IPS-18c (cell line): ENCODE results near the gene CLEC2D.
"Not testable (repeated sequence)": the region's sequence is repeated elsewhere in the genome, so short reads cannot be mapped to it uniquely, and the experiment has no call there.

Source experiments
- H3K4me3 ChIP-seq: 2 replicates; pipeline ENCODE4 v1.7.0; 2013; ENCODE audit warnings: low read depth, mild to moderate bottlenecking, low read length, moderate library complexity; ENCODE audit not compliant: insufficient read depth
- H3K9me3 ChIP-seq: one replicate; pipeline ENCODE4 v1.6.1; 2013; ENCODE audit warnings: mild to moderate bottlenecking, low read length, moderate library complexity; ENCODE audit not compliant: control insufficient read depth, insufficient read depth

The CLEC2D gene

DNA sequence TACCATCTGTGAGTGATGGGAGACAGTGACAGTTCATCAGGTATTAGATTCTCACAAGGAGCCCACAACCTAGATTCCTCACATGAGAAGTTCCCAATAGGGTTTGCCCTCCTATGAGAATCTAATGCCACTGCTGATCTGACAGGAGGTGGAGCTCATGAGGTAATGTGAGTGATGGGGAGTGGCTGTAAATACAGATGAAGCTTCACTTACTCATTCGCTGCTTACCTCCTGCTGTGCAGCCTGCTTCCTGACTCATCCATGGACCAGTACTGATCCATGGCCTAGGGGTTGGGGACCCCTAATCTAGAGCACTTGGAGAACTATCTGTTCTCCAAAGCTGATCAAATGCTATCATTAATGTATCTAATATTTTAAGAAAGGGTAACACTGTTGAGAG lies 17.7 kb downstream of the CLEC2D start:
- H3K9me3 ChIP-seq = no peaks in the 10 kb centered on the region
- no peak overlapping the region for H3K4me3 ChIP-seq

DNA sequence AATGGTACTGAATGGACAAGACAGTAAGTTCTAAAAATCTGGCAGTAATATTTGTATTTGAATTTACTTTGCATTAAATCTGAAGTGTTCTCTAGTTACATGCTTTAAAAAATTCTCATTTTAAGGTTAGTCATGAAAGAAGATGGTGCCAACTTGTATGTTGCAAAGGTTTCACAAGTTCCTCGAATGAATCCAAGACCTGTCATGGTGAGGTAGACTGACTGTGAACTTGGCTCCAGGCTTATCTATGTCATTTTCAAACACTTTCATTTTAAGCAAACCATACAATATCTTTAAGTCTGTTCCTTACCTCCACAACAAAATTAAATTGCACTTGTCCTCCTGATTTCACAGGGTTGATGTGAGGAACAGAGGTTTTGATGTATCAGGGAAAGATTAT lies 23.4 kb downstream of the CLEC2D start:
- H3K9me3 ChIP-seq = no peaks in the 10 kb centered on the region
- no peak overlapping the region for H3K4me3 ChIP-seq

DNA sequence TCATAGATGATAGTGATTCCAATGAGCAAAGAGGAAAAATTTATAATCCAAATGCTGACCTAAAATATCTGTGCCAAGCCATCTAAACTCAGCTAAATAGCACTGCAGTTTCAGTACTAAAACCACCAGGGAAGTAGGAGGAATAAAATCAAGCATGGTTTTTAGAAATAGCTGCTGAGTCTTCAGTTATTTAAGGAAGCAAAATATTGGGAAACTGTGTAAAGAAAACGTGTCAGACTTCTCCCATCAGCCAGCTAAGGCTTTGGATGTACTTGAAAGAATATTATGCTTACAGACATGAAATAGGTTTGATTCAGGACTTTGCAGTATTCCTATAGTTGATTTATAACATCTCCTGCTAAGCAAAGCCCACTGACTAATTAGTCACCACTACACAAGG lies 24.7 kb downstream of the CLEC2D start:
- H3K4me3 ChIP-seq = no peak overlapping the region
- H3K9me3 ChIP-seq = no peaks in the 10 kb centered on the region

DNA sequence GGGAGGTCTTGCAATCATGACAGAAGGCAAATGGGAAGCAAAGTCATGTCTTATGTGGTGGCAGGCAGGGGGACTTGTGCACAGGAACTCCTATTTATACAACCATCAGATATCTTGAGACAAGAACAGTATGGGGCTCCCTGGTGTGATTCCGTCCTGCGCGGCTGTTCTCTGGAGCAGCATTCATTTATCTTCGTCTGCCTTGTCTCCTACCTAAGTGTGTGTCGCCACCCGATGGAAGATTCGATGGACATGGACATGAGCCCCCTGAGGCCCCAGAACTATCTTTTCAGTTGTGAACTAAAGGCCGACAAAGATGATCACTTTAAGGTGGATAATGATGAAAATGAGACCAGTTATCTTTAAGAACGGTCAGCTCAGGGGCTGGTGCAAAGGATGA lies 25.6 kb downstream of the CLEC2D start:
- not testable (repeated sequence) for H3K4me3 ChIP-seq, H3K9me3 ChIP-seq

DNA sequence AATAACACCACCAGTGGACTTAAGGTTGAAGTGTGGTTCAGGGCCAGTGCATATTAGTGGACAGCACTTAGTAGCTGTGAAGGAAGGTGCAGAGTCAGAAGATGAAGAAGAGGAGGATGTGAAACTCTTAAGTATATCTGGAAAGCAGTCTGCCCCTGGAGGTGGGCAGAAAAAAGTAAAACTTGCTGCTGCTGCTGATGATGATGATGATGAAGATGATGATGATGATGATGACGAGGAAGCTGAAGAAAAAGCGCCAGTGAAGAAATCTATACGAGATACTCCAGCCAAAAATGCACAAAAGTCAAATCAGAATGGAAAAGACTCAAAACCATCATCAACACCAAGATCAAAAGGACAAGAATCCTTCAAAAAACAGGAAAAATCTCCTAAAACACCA lies 26.1 kb downstream of the CLEC2D start:
- H3K9me3 ChIP-seq = not testable (repeated sequence)

DNA sequence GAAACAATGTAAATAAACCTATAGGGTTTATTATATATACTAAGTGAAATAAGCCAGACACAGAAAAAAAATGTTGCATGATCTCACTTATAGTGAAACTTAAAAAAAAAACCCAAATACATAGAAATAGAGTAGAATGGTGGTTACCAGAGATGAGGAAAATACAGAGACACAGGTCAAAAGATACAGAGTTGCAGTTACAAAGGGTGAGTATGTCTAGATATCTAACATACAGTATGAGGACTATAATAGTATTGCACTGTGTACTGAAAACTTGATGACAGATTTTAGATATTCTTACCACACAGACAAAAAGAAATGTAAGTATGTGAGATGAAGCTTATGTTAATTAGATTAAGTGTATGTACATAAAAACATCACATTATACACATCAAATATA lies 28.1 kb downstream of the CLEC2D start:
- no peak overlapping the region for H3K4me3 ChIP-seq
- H3K9me3 ChIP-seq = no peaks in the 10 kb centered on the region

More for the DNA sequence above, 26.1 kb downstream of the CLEC2D start:
- H3K4me3 ChIP-seq = not testable (repeated sequence)

DNA sequence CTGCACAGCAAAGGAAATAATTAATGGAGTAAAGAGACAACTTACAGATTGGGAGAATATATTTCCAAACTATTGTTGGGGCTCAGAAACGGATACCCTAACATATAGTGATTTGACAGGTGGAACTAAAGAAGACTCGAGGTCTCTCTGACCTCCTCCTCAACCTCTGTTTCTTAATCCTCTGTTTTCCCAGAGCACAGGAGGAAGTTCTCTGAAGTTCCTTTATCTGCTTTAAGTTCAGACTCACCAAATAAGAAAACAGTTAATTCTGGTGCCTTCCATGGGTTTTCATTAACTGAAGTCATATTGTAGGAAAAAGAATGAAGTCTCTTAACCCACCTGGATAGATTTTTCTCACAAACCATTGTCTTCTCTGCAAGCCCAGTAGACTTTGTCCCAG lies 29.2 kb downstream of the CLEC2D start:
- Histone ChIP-seq H3K4me3 (no peak overlapping the region), H3K9me3 (no peaks in the 10 kb centered on the region)

DNA sequence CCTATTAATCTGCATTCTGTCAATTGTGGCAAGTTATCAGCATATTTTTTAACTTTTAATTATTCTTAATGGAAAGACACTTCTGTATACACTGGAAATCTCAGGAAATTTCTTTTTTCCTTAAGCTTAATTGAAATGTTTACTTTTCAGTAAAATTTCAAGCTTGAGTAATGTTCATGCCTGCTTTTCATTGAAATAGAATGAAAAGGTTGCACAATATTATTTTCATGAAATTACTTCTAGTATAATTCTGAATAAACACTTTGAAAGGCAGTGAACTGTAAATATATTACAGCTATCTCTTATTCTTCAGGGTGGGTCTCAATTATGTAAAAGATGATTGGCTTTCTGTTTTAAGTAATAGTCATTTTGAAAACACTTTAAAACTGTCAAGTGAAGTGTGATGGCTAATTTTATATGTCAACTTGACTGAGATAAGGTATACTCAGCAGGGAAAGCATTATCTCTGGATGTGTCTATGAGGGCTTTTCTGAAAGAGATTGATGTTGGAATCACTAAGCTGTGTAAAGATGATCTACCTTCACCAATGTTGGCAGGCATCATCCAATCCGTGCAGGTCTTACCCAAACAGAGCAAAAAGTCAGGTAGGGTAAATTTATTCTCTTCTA lies 29.9 kb downstream of the CLEC2D start:
- H3K9me3 ChIP-seq = no peaks in the 10 kb centered on the region

DNA sequence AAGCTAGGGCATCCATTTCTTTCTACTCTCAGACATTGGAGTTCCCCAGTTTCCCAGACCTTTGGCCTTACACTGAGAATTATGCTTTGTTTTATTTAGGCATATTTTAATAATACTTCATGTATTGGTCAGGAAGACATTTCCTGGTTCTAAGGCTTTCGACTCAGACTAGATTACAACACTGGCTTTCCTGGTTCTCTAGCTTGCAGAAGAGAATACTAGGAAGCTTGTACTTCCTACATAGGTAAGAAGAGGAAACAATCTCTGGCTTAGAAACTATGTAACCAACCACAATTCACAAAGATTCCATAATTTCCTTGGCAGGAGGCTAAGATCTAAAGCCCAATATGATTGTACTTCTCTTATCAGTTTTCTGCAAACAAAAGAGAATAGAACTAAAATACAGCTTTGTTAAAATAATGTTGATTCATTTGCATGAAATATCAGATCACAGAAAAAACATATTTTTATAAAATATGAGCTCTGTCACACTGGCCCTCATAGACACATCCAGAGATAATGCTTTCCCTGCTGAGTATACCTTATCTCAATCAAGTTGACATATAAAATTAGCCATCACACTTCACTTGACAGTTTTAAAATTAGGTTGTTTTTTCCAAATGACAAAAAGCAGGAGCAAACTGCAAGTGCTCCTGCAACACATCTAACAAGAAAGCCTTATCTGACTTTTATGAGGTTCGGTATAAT lies 30.5 kb downstream of the CLEC2D start:
- no peak overlapping the region for H3K4me3 ChIP-seq

More for the DNA sequence above, 29.9 kb downstream of the CLEC2D start:
- no peak overlapping the region for H3K4me3 ChIP-seq

DNA sequence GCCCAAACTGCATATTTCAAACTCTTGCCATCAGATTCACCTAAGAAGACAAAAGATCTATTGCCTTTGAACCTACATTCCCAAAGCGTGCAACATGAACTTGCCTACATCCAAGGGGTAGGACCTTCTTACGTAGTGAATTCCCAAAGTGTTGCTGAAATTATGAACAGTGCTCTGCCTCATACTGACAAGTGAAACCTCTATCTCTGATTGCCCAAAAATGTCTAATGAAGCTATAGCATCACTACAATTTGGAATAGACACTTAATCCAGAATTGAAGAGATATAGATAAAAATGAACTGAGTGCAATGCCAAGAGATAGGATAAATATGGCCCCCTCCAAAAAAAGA lies 31.1 kb downstream of the CLEC2D start:
- Histone ChIP-seq H3K4me3 (no peak overlapping the region), H3K9me3 (no peaks in the 10 kb centered on the region)

More for the DNA sequence above, 30.5 kb downstream of the CLEC2D start:
- no peaks in the 10 kb centered on the region for H3K9me3 ChIP-seq

DNA sequence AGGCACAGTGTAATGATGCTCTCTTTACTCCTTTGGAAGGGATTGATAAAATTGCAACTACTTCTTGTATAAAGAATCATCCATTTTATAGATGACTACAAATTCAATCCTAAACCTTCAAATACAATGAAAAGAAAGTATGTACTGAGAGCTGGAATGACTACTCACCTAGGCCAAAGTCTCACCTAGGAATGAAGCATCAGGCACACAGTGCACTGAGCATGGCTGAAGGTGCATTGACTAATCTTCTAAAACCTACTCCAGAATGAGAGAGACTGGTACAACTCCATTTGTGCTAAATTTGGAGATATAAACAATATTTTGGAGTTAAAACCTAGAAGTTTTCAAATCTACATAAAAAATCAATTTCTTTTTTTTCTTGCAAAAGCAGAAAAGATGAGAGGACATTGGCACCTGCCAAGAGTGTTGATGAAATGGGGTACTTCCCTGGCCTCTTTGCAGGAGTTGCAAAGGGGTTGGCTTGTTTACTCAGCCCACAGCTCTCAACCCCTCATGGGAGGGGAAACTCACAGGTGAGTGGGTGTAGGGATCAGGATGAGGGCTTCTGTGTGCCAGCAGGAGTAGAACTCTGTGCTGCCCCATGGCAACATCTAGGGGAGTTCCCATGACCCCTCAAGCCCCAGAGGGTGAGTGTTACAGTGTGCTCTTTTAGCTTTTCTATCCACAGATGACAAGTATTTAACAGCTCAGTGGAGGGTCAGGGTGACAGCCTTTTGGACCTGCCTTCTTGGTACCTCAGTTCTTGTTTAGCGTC lies 32.1 kb downstream of the CLEC2D start:
- Histone ChIP-seq H3K9me3 (no peaks in the 10 kb centered on the region), H3K4me3 (no peak overlapping the region)

DNA sequence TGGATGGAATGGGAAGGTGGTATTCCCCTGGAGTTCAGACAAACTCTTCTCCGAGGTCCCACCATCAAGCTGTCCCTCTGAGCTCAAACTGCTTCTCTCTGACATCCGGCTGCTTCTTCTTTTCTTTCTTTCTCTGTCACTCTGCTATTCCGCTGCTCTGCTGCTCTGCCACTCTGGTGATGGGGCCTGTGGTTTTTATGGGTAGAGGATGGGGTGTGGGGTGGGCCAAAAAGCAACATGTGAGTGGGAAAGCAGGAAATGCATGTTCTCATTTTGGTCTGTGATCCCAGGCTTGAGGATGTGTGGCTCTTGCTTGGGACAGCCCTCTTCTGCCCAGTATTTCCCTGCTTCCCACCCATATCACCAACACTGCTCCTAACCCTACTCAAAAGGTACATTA lies 32.7 kb downstream of the CLEC2D start:
- no peaks in the 10 kb centered on the region for H3K9me3 ChIP-seq
- no peak overlapping the region for H3K4me3 ChIP-seq

DNA sequence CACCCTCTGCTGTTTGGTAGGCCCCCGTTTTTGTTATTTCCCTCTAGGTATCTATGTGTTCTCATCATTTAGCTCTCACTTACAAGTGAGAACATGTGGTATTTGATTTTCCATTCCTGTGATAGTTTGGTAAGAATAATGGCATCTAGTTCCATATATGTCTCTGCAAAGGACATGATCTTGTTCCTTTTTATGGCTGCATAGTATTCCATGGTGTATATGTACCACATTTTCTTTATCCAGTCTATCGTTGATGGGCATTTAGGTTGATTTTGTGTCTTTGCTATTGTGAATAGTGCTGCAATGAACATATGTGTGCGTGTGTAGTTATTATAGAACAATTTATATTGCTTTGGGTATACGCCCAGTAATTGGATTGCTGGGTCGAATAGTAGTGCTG lies 35.0 kb downstream of the CLEC2D start:
- H3K4me3 ChIP-seq, H3K9me3 ChIP-seq: not testable (repeated sequence)

DNA sequence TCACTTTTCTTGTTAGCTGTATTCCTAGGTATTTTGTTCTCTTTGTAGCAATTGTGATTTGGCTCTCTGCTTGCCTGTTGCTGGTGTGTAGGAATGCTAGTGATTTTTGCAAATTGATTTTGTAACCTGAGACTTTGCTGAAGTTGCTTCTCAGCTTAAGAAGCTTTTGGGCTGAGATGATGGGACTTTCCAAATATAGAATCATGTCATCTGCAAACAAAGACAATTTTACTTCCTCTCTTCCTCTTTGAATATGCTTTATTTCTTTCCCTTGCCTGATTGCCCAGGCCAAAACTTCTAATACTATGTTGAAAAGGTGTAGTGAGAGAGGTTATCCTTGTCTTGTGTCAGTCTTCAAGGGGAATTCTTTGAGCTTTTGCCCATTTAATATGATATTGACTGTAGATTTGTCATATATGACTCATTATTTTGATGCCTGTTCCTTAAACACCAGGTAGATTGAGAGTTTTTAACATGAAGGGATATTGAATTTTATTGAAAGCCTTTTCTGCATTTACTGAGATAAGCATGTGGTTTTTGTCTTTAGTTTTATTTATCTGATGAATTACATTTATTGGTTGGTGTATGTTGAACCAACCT lies 36.7 kb downstream of the CLEC2D start:
- Histone ChIP-seq H3K4me3 (no peak overlapping the region), H3K9me3 (no peaks in the 10 kb centered on the region)

DNA sequence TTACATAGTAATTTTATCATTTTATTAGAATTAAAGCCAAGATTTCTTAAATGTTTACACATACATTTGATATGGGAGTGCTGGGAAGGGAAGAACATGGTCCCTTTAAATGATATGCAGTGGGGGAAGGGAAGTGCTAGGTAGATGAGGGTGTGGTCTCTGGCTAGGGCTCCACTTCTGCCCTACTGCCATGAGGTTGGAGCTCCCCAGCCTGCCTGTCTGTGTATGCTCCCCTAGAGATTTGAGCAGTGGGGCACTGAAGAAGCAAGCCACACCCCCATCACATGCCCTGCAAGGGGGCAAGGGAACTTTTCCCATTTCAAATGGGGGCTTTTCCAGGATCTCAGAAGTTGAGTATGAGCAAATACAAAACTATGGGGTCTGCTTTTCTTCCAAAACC lies 37.8 kb downstream of the CLEC2D start:
- Histone ChIP-seq H3K9me3 (no peaks in the 10 kb centered on the region), H3K4me3 (no peak overlapping the region)

DNA sequence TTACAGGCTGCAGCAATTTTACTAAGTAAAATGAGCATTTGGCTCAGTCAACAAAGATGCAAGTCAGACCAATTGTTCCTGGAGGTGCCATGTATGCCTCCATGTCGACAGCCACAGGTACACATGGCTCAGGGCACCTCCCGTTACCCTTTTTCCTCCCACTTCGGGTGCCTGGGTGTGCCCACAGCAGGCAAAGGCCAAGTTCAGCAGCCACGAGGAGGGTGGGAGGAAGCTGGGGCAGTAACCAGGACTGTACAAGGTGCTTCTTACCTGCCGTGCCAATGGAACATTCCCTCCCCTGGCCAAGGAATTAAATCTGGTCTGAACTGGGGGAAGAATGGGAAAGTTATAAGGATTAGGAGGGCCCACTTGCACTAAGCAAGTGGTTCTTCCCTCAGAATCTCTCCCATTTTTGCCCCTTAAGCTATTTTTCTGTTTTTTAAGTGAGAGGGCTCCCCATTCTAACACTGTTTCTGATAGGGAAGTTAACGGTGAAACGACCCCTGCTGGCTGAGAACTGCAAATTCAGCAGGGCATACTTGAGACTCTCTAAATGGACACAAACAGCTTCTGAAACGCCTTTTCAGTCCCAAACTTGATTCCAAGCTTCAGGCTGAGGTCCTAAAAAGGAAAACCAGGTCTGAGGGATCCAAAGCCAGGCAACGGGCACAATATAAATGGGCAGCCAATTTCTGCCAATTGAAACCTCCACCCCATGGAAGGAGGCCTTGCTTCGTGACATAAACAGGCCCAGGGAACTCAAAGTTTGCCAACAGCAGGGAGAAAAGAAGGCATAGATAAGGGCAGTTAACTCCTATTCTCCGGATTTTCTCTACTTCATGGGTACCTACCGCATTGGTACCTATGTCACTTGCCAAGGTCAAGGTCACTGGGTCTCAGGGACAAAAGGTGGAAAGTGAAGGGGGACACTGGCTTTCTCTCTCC lies 38.6 kb downstream of the CLEC2D start:
- Histone ChIP-seq H3K4me3 (no peak overlapping the region), H3K9me3 (no peaks in the 10 kb centered on the region)

DNA sequence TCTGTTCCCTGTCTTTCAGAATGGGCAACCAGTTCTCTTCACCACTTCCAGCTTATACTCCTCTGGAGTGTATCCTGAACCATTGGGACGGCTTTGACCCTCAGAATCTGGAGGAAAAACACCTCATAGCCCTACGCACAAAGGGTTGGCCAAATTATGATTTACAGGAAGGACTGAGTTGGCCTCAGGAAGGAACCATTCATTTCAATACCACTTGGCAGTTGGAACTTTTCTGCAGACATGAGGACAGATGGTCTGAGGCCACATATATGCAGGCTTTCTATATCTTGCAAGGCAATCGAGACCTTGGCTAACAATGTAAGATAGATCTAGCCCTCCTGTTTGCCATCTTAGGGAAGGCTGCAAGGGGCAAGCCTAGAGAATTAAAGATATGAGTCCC lies 39.3 kb downstream of the CLEC2D start:
- no peak overlapping the region for H3K4me3 ChIP-seq

More for the DNA sequence above, 39.3 kb downstream of the CLEC2D start:
- H3K9me3 ChIP-seq = no peaks in the 10 kb centered on the region
